HEK293 (cell line): Measurements from ENCODE around the gene SFMBT2.

Experiments used
- HOXD13 ChIP-seq: sonication (generic); formaldehyde crosslinking; IDR thresholded peaks from 2 replicates; pipeline ENCODE4 v1.8.0; 2022; ENCODE audit warnings: missing genetic modification reagents, borderline replicate concordance
- SP2 ChIP-seq: fragments of 450-650 bp; formaldehyde crosslinking; IDR thresholded peaks from 2 replicates; pipeline ENCODE4 v1.5.1; 2016; ENCODE audit warnings: missing biosample characterization, missing genetic modification characterization
- TCF7L2 ChIP-seq: IDR thresholded peaks from 2 replicates; pipeline ENCODE4 v1.6.1; 2011; ENCODE audit warnings: low read depth, mild to moderate bottlenecking, inconsistent platforms, low read length, moderate library complexity, borderline replicate concordance
- ZBTB1 ChIP-seq: fragments of 450-650 bp; formaldehyde crosslinking; IDR thresholded peaks from 2 replicates; pipeline ENCODE4 v1.5.1; 2016; ENCODE audit warnings: missing biosample characterization, missing genetic modification characterization
- ZNF274 ChIP-seq, 2 experiments: fragments of 200-500 bp in 1 of 2; fragments of 450-650 bp in 1 of 2; sonication (Bioruptor generic) in 1 of 2; formaldehyde crosslinking in 1 of 2; IDR thresholded peaks; 2 replicates each; pipeline versions ENCODE4 v1.5.1 to v1.6.1; 2014 to 2016; ENCODE audit warnings: borderline replicate concordance in 1 of 2, inconsistent platforms in 1 of 2, low read length in 1 of 2, missing biosample characterization in 1 of 2, missing genetic modification characterization in 1 of 2
- ZNF623 ChIP-seq: fragments of 450-650 bp; formaldehyde crosslinking; IDR thresholded peaks from 2 replicates; pipeline ENCODE4 v1.5.1; 2016; ENCODE audit warnings: missing biosample characterization, missing genetic modification characterization
- ZNF830 ChIP-seq: fragments of 450-650 bp; IDR thresholded peaks from 2 replicates; pipeline ENCODE4 v1.5.0; 2018; ENCODE audit warnings: missing biosample characterization, missing genetic modification characterization, low read depth, mild to moderate bottlenecking, moderate library complexity
- TF ChIP-seq, protein P1 (sequence below): fragments of 450-650 bp; formaldehyde crosslinking; IDR thresholded peaks from 2 replicates; pipeline ENCODE4 v1.5.1; 2016; ENCODE audit warnings: missing biosample characterization, missing genetic modification characterization
- TF ChIP-seq, protein P2 (sequence below): fragments of 450-650 bp; IDR thresholded peaks from 2 replicates; pipeline ENCODE4 v1.5.1; 2018; ENCODE audit warnings: missing biosample characterization, mild to moderate bottlenecking, missing genetic modification characterization
- TF ChIP-seq, protein P3 (sequence below): fragments of 450-650 bp; formaldehyde crosslinking; IDR thresholded peaks from 2 replicates; pipeline ENCODE4 v1.5.1; 2016; ENCODE audit warnings: missing biosample characterization, missing genetic modification characterization
- TF ChIP-seq, protein P4 (sequence below): fragments of 450-650 bp; formaldehyde crosslinking; IDR thresholded peaks from 2 replicates; pipeline ENCODE4 v1.5.1; 2016; ENCODE audit warnings: missing biosample characterization, missing genetic modification characterization, low read depth
- TF ChIP-seq, protein P5 (sequence below): fragments of 450-650 bp; formaldehyde crosslinking; IDR thresholded peaks from 2 replicates; pipeline ENCODE4; 2016; ENCODE audit warnings: missing biosample characterization, missing genetic modification characterization

DNA sequence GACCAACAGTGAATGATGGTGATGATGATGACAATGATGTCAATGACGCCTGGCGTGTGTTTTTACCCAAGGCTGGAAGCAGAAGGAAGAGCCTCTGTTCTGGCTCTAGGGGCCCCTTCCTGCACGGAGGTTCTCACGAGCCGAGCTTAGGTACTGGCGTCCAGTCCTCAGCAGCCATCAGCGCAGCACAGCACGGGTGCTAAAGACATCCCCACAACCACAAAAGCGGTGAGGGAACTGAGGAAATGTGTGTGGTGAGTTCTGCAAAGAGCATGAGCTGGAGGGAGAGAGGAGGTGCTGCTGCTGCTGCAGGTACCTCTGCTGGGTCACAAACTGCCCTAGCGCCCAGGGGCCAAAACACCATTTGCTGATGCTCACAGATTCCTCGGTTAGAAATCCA lies 81.6 kb downstream of the SFMBT2 start:
- no peak for TF ChIP-seq SP2 (tag by site-specific recombination)
- TF ChIP-seq, protein P1, sequence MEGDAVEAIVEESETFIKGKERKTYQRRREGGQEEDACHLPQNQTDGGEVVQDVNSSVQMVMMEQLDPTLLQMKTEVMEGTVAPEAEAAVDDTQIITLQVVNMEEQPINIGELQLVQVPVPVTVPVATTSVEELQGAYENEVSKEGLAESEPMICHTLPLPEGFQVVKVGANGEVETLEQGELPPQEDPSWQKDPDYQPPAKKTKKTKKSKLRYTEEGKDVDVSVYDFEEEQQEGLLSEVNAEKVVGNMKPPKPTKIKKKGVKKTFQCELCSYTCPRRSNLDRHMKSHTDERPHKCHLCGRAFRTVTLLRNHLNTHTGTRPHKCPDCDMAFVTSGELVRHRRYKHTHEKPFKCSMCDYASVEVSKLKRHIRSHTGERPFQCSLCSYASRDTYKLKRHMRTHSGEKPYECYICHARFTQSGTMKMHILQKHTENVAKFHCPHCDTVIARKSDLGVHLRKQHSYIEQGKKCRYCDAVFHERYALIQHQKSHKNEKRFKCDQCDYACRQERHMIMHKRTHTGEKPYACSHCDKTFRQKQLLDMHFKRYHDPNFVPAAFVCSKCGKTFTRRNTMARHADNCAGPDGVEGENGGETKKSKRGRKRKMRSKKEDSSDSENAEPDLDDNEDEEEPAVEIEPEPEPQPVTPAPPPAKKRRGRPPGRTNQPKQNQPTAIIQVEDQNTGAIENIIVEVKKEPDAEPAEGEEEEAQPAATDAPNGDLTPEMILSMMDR (tag by site-specific recombination), result no peak
- TF ChIP-seq, protein P2, sequence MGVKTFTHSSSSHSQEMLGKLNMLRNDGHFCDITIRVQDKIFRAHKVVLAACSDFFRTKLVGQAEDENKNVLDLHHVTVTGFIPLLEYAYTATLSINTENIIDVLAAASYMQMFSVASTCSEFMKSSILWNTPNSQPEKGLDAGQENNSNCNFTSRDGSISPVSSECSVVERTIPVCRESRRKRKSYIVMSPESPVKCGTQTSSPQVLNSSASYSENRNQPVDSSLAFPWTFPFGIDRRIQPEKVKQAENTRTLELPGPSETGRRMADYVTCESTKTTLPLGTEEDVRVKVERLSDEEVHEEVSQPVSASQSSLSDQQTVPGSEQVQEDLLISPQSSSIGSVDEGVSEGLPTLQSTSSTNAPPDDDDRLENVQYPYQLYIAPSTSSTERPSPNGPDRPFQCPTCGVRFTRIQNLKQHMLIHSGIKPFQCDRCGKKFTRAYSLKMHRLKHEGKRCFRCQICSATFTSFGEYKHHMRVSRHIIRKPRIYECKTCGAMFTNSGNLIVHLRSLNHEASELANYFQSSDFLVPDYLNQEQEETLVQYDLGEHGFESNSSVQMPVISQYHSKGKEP, result no peak
- TF ChIP-seq ZNF623 (tag by site-specific recombination), result no peak
- TF ChIP-seq ZBTB1 (tag by site-specific recombination), result no peak
- TF ChIP-seq, protein P3, sequence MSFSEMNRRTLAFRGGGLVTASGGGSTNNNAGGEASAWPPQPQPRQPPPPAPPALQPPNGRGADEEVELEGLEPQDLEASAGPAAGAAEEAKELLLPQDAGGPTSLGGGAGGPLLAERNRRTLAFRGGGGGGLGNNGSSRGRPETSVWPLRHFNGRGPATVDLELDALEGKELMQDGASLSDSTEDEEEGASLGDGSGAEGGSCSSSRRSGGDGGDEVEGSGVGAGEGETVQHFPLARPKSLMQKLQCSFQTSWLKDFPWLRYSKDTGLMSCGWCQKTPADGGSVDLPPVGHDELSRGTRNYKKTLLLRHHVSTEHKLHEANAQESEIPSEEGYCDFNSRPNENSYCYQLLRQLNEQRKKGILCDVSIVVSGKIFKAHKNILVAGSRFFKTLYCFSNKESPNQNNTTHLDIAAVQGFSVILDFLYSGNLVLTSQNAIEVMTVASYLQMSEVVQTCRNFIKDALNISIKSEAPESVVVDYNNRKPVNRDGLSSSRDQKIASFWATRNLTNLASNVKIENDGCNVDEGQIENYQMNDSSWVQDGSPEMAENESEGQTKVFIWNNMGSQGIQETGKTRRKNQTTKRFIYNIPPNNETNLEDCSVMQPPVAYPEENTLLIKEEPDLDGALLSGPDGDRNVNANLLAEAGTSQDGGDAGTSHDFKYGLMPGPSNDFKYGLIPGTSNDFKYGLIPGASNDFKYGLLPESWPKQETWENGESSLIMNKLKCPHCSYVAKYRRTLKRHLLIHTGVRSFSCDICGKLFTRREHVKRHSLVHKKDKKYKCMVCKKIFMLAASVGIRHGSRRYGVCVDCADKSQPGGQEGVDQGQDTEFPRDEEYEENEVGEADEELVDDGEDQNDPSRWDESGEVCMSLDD (tag by site-specific recombination), result no peak
- TF ChIP-seq, protein P4, sequence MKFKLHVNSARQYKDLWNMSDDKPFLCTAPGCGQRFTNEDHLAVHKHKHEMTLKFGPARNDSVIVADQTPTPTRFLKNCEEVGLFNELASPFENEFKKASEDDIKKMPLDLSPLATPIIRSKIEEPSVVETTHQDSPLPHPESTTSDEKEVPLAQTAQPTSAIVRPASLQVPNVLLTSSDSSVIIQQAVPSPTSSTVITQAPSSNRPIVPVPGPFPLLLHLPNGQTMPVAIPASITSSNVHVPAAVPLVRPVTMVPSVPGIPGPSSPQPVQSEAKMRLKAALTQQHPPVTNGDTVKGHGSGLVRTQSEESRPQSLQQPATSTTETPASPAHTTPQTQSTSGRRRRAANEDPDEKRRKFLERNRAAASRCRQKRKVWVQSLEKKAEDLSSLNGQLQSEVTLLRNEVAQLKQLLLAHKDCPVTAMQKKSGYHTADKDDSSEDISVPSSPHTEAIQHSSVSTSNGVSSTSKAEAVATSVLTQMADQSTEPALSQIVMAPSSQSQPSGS (tag by site-specific recombination), result no peak
- TF ChIP-seq TCF7L2, result no peak
- TF ChIP-seq ZNF274 (IDR thresholded peaks at IDR 0.05; ENCODE audit: low read length), result no peak
- TF ChIP-seq ZNF274 (tag by site-specific recombination; IDR thresholded peaks at IDR 0.05; ENCODE audit: borderline replicate concordance), result no peak
- TF ChIP-seq, protein P5, sequence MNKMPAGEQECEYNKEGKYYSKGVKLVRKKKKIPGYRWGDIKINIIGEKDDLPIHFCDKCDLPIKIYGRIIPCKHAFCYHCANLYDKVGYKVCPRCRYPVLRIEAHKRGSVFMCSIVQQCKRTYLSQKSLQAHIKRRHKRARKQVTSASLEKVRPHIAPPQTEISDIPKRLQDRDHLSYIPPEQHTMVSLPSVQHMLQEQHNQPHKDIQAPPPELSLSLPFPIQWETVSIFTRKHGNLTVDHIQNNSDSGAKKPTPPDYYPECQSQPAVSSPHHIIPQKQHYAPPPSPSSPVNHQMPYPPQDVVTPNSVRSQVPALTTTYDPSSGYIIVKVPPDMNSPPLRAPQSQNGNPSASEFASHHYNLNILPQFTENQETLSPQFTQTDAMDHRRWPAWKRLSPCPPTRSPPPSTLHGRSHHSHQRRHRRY, result no peak
- TF ChIP-seq ZNF830 (tag by site-specific recombination), result no peak
- TF ChIP-seq HOXD13 (CRISPR knock-in tag), result no peak
